H9 (cell line): ENCODE data around the gene PDK2. TPM values are rescaled to one million over a fixed set of nuclear protein-coding genes. Genes with fewer than 3 reads are reported as not detected.

Experiments
- DNase-seq: peaks from one replicate; pipeline ENCODE4 v3.0.0-alpha.2; 2017
- H2AFZ ChIP-seq: one replicate; pipeline ENCODE4 v1.6.1; 2013; ENCODE audit warnings: mild to moderate bottlenecking, low read length, control low read depth, moderate library complexity
- H2AK5ac ChIP-seq: 2 replicates; pipeline ENCODE4 v1.6.1; 2013; ENCODE audit warnings: low read length, control low read depth, mixed read lengths; ENCODE audit not compliant: insufficient read length
- H2BK120ac ChIP-seq: one replicate; pipeline ENCODE4 v1.6.1; 2013; ENCODE audit warnings: low read depth, mild to moderate bottlenecking, low read length, control low read depth, inconsistent platforms; ENCODE audit not compliant: poor library complexity, severe bottlenecking
- H2BK12ac ChIP-seq: 2 replicates; pipeline ENCODE4 v1.6.1; 2013; ENCODE audit warnings: low read length, control low read depth, mixed read lengths, low read depth; ENCODE audit not compliant: insufficient read length
- H2BK15ac ChIP-seq: 2 replicates; pipeline ENCODE4 v1.6.1; 2013; ENCODE audit warnings: low read depth, low read length, control low read depth
- H2BK20ac ChIP-seq: one replicate; pipeline ENCODE4 v1.6.1; 2013; ENCODE audit warnings: low read depth, mild to moderate bottlenecking, low read length, control low read depth, inconsistent platforms; ENCODE audit not compliant: poor library complexity, severe bottlenecking
- H2BK5ac ChIP-seq: 2 replicates; pipeline ENCODE4 v1.6.1; 2013; ENCODE audit warnings: low read length, control low read depth, mixed read lengths; ENCODE audit not compliant: insufficient read length
- H3K14ac ChIP-seq: 2 replicates; pipeline ENCODE4 v1.6.1; 2013; ENCODE audit warnings: low read length, control low read depth; ENCODE audit not compliant: insufficient read depth
- H3K18ac ChIP-seq: 2 replicates; pipeline ENCODE4 v1.6.1; 2013; ENCODE audit warnings: low read depth, mild to moderate bottlenecking, mixed read lengths, low read length, control low read depth; ENCODE audit not compliant: insufficient read length
- H3K23ac ChIP-seq: 2 replicates; pipeline ENCODE4 v1.6.1; 2013; ENCODE audit warnings: low read length, control low read depth, mixed read lengths, low read depth; ENCODE audit not compliant: insufficient read length
- H3K23me2 ChIP-seq: 2 replicates; pipeline ENCODE4 v1.6.1; 2013; ENCODE audit warnings: low read depth, mild to moderate bottlenecking, mixed read lengths, low read length, control low read depth; ENCODE audit not compliant: insufficient read length, poor library complexity, severe bottlenecking
- H3K27ac ChIP-seq: 2 replicates; pipeline ENCODE4 v1.5.1; 2013; ENCODE audit warnings: low read length, control low read depth, mixed read lengths, low read depth; ENCODE audit not compliant: insufficient read length
- H3K27me3 ChIP-seq: 2 replicates; pipeline ENCODE4 v1.6.1; 2013; ENCODE audit warnings: low read length, control low read depth, inconsistent platforms; ENCODE audit not compliant: insufficient read depth
- H3K4ac ChIP-seq: 2 replicates; pipeline ENCODE4 v1.6.1; 2013; ENCODE audit warnings: low read depth, mild to moderate bottlenecking, control low read depth, inconsistent platforms, low read length, moderate library complexity
- H3K4me1 ChIP-seq: 2 replicates; pipeline ENCODE4 v1.6.1; 2013; ENCODE audit warnings: low read length, control low read depth, inconsistent platforms; ENCODE audit not compliant: insufficient read depth
- H3K4me2 ChIP-seq: 2 replicates; pipeline ENCODE4 v1.6.1; 2013; ENCODE audit warnings: low read length, control low read depth, mixed read lengths; ENCODE audit not compliant: insufficient read length, insufficient read depth
- H3K56ac ChIP-seq: 2 replicates; pipeline ENCODE4 v1.6.1; 2013; ENCODE audit warnings: low read depth, mild to moderate bottlenecking, mixed read lengths, low read length, control low read depth; ENCODE audit not compliant: insufficient read length
- H3K79me1 ChIP-seq: 2 replicates; pipeline ENCODE4 v1.6.1; 2013; ENCODE audit warnings: low read depth, mild to moderate bottlenecking, moderate library complexity, low read length, control low read depth, inconsistent platforms; ENCODE audit not compliant: insufficient read depth, poor library complexity, severe bottlenecking
- H3K79me2 ChIP-seq: 2 replicates; pipeline ENCODE4 v1.6.1; 2013; ENCODE audit warnings: low read length, control low read depth, inconsistent platforms; ENCODE audit not compliant: insufficient read depth
- H3K9ac ChIP-seq: 2 replicates; pipeline ENCODE4 v1.6.1; 2013; ENCODE audit warnings: low read length, control low read depth, mixed read lengths; ENCODE audit not compliant: insufficient read length; ENCODE audit errors: extremely low read depth
- H3K9me3 ChIP-seq: one replicate; pipeline ENCODE4 v1.6.1; 2013; ENCODE audit warnings: low read depth, low read length, inconsistent platforms; ENCODE audit not compliant: control insufficient read depth
- H3T11ph ChIP-seq: one replicate; pipeline ENCODE4 v1.6.1; 2013; ENCODE audit warnings: mild to moderate bottlenecking, low read length, control low read depth, inconsistent platforms
- H4K20me1 ChIP-seq: one replicate; pipeline ENCODE4 v1.6.1; 2013; ENCODE audit not compliant: control insufficient read depth, insufficient read length, insufficient read depth
- H4K5ac ChIP-seq: 2 replicates; pipeline ENCODE4 v1.6.1; 2013; ENCODE audit warnings: low read depth, mild to moderate bottlenecking, mixed read lengths, low read length, control low read depth; ENCODE audit not compliant: insufficient read length
- H4K8ac ChIP-seq: replicated peaks from 2 replicates; pipeline ENCODE4 v1.6.1; 2013; ENCODE audit warnings: low read length, control low read depth, mixed read lengths, low read depth; ENCODE audit not compliant: insufficient read length
- H4K91ac ChIP-seq: 2 replicates; pipeline ENCODE4 v1.6.1; 2013; ENCODE audit warnings: low read depth, mild to moderate bottlenecking, moderate library complexity, mixed read lengths, low read length, control low read depth; ENCODE audit not compliant: insufficient read length
- H3K27ac Mint-ChIP-seq, 3 experiments: 2 replicates in 2 of 3; 3 replicates in 1 of 3; pipeline ENCODE4 v1.8.0; 2020 to 2021; ENCODE audit warnings: mixed read lengths in 3 of 3, mild to moderate bottlenecking in 1 of 3, moderate library complexity in 1 of 3
- H3K27me3 Mint-ChIP-seq: 2 replicates; pipeline ENCODE4 v1.8.0; 2021; ENCODE audit warnings: low read depth, mild to moderate bottlenecking, moderate library complexity, mixed read lengths
- H3K36me3 Mint-ChIP-seq, 3 experiments: 2 replicates in 2 of 3; 3 replicates in 1 of 3; pipeline ENCODE4 v1.8.0; 2020 to 2021; ENCODE audit warnings: low read depth in 3 of 3, mixed read lengths in 3 of 3; ENCODE audit not compliant: insufficient read depth in 1 of 3
- H3K4me1 Mint-ChIP-seq, 2 experiments: 2 replicates each; pipeline ENCODE4 v1.8.0; 2020; ENCODE audit warnings: mixed read lengths in 2 of 2
- H3K4me3 Mint-ChIP-seq, 2 experiments: 2 replicates in 1 of 2; 3 replicates in 1 of 2; pipeline ENCODE4 v1.8.0; 2020 to 2021; ENCODE audit warnings: mild to moderate bottlenecking in 2 of 2, mixed read lengths in 2 of 2, moderate library complexity in 1 of 2
- H3K9me3 Mint-ChIP-seq, 2 experiments: 2 replicates in 1 of 2; 3 replicates in 1 of 2; pipeline ENCODE4 v1.8.0; 2020; ENCODE audit warnings: mild to moderate bottlenecking in 2 of 2, mixed read lengths in 2 of 2, moderate library complexity in 1 of 2
- CTCF ChIP-seq: fragments of 200-600 bp; sonication (generic); conservative IDR thresholded peaks from 3 replicates; pipeline ENCODE4 v1.8.0; 2021; ENCODE audit warnings: antibody characterized with exemption, mild to moderate bottlenecking
- WGBS: extraction: QIAGEN DNeasy Blood & Tissue Kit; methylation state at CpG from one replicate; pipeline ENCODE4 v1.1.7; 2013; ENCODE audit warnings: missing lambda C conversion rate, low lambda C conversion rate, mixed read lengths; ENCODE audit not compliant: insufficient read length; ENCODE audit errors: extremely low coverage; 5-methylcytosine and 5-hydroxymethylcytosine counted together
- total RNA-seq: library from RNA; stranded (reverse); gene quantifications from 2 replicates; pipeline ENCODE4 v1.2.1, GENCODE V29; 2021

Gene PDK2
- total RNA-seq, 1 experiment from 2014 or later, result 19.9 TPM

DNA sequence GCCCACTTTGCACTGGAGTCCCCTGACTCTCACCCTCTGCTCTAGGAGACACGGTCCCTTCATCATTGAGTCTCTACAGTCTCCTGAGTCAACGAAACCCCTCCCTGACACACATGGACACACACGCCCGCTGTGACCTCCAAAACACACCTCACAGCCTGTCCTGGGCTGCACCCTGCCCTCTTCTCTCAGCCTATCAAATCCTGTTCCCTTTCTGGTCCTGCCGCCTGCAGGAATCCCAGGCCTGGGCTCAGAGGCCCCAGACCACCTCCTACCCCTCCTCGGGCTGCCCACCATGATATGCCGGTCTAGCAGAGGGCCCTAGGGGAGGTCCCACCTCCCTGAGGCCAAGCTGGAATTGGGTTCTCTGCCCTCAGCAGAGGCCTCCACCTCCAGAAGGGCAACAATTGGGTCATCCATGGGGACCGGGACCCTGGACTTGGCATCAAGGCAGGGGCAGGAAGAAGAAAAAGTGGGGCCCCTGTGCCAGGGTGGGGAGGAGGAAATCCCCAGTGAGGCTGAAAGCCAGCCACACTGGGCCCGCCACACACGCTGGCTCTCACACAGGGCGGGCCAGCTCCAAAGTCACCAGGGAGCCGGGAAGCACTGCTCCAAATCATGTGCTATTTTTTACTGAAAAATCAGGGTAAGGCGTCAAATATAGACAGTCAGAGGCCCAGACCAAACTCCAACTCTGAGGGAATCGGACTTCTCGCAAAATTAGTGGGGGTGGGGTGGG is 51.9 kb downstream of the PDK2 start:
- Histone ChIP-seq H3K56ac (no peak overlapping the region), H3K23ac (no peak overlapping the region), H2BK15ac (no peak overlapping the region), H3K4me1 (no peaks in the 10 kb centered on the region; the same call in 1 of the 2 replicates), H3K9ac (no peak overlapping the region), H2BK20ac (no peak overlapping the region), H4K91ac (no peak overlapping the region), H4K20me1 (peaks cover under 1% of the 10 kb centered on the region), H3K14ac (no peak overlapping the region; the same call in 1 of the 2 replicates), H3K27ac (no peak overlapping the region), H3K79me1 (no peaks in the 10 kb centered on the region), H3K4ac (no peak overlapping the region), H2BK120ac (no peak overlapping the region), H4K5ac (no peak overlapping the region), H2BK12ac (no peak overlapping the region), H2AK5ac (no peak overlapping the region), H3K27me3 (no peaks in the 10 kb centered on the region; the same call in 1 of the 2 replicates), H2AFZ (no peak overlapping the region), H3K18ac (no peak overlapping the region), H4K8ac (no peak overlapping the region), H3K4me2 (no peak overlapping the region), H3K9me3 (no peaks in the 10 kb centered on the region), H3T11ph (no peak overlapping the region), H3K79me2 (no peaks in the 10 kb centered on the region), H3K23me2 (peaks cover 21% of the 10 kb centered on the region), H2BK5ac (no peak overlapping the region)
- peaks cover 13% of the 10 kb centered on the region for H3K27me3 Mint-ChIP-seq
- peaks cover 26 to 50% of the 10 kb centered on the region in 2 experiments for H3K4me1 Mint-ChIP-seq
- DNase-seq, result no peak
- H3K4me3 Mint-ChIP-seq, result peak overlapping the region; percentile 71 to 75; a peak in 2 of 5 replicates
- TF ChIP-seq CTCF, result no peak
- WGBS, result no CpG with 5 or more reads among the region's 15 CpGs
- no peaks in the 10 kb centered on the region for H3K9me3 Mint-ChIP-seq
- peaks cover 12 to 33% (median 24%) of the 10 kb centered on the region in 3 experiments; a peak in 6 of 7 replicates for H3K36me3 Mint-ChIP-seq
- no peak overlapping the region; a peak in 1 of 7 replicates for H3K27ac Mint-ChIP-seq
